ENCODE results near the gene DND1.

DNA sequence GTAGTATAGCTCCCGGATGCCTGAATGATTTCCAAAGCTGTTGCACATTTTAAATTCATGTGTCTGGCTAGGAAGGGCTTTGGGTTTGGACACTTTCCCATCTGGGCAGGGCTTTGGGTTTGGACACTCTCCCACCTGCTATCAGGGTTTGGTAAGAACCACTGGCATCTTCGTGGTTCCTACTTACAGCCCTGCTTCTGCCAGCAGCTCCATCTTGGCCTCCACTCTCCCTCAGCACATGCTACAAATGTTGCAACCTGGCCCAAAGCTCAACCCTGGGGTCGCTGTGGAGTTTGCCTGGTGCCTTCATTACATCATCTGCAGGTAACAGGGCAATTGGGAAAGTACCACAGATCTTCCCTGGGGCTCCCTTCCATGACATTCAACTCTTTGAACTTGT, 30.7 kb downstream of the DND1 start:
- TF ChIP-seq CTCF (IDR thresholded peaks at IDR 0.05; ENCODE audit: low read depth, low read length) (no peak), EZH2phosphoT487 (IDR thresholded peaks at IDR 0.05; ENCODE audit: low read depth) (no peak)
